Ramos (cell line): Measurements from ENCODE around the gene BORCS5.
"Not testable (repeated sequence)": the region's sequence is repeated elsewhere in the genome, so short reads cannot be mapped to it uniquely, and the experiment has no call there.

Experiments
- in situ Hi-C: fragments of 300-500 bp; cut with MboI; formaldehyde crosslinking; loops from one replicate; pipeline ENCODE4 v1.14.3; 2022; ENCODE audit warnings: low sequenced_read_pairs; ENCODE audit not compliant: unreplicated experiment

The BORCS5 gene

DNA sequence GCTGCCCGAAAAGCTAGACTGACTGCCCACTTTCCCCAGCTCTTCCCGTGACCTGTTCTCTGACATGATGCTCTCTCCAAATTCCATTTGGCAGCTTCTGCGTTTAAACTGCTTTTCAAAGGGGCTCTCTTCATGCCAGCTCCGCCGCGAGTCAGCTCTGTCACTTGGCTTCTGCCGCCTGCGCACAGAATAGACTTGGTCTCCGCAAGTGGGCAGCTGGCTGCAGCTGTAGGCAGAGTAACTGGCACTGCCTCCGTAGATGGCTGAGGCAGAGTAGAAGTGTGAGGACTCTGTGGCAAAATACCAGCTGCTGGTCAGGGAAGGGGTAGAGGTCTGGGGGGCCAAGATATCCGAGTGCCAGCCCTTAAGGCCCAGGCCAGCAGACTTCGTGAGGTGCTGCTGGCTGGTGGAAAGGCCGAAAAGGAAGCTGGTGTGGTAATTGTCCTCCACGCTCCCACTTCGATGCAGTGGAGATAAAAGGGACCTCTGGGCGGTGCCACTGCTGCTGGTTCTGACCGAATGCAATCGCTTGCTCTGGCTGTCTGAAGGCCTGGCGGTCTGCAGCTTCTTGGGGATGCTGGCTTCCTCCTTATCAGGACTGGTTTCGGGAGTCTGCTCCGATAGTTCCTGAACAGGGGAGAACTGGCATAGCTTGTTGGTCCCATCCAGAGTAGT lies 120.1 kb downstream of the BORCS5 start:
- in situ Hi-C loops: no loop called here

DNA sequence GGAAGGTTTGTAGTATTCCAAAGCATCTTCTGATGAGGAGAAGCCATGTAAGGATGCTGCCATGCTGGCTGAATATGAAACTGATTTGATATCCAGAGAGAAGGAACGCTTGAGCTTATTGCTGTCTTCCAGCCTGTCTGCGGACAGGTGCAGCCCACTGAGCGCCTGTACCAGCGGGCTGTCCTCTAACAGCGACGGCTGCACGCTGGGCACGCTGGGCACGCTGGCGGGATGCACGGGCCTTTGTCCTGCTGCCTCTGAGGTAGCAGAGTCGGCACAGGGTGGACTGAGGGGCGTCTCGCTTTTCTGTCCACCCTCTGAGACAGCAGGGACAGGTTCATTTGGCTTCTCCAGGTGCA lies 120.6 kb downstream of the BORCS5 start:
- in situ Hi-C loops: no loop called here

DNA sequence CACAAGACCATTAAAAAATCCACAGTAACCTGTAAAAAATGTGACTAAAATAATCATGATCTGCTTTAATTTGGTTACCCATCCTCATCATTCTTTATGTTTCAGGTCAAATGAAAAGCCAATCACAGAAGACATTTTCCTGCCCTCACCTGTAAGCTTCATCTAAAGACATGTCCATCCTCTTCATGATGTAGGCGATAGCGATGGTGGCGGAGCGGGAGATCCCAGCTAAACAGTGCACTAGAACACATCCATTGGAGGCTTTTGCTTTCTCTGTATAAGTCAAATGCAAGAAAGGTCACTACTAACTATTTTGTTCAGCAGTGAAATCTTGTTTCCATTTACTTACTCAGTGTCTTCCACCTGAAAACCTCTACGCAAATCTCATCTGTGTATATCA lies 123.2 kb downstream of the BORCS5 start:
- in situ Hi-C loops: no loop called here

DNA sequence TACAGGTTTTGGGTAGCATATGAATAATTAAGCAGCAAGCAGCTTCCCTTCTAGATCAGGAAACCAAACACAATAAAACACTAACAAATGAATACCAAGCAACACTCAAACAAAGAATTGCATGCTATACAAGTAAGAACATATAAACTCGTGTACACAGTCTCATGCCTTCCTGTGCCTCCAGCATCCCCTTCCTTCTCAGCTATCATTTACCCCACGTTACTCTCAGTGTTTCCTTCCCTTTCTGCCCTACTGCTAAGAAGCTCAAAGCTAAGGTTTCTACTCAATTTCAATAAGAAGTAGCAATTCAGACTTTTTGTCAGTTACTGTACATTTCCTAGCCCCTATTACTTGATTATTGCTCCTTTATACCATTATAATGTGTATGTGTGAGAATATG lies 124.8 kb downstream of the BORCS5 start:
- in situ Hi-C loops: no loop called here

DNA sequence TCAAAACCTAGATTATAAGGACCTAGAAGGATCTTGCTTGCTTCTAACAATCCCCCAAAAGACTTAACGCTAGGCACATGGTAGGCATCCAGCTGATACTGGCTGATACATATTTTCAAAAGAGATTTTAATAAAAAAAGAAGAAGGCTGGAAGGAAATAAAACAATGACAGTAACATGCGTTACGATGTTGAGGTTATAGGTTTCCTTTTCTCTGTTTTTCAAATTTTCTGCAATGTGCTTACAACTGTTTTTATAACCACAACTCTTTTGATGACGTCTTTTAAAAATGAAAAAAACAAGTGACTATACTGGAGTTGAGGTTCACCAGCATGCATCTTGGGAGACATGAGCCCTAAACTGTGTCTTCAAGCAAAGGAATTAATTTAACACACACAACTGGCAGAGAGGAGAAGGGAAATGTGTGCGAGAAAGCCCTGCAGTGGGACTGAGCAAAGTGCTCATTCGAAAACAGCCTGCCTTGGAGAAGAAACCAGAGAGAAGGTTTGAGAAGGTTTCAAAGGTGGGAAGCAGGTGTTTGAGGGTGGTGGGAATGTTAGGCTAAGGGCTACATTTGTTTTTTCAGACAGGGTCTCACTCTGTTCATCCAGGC lies 125.4 kb downstream of the BORCS5 start:
- in situ Hi-C loops: no loop called here

DNA sequence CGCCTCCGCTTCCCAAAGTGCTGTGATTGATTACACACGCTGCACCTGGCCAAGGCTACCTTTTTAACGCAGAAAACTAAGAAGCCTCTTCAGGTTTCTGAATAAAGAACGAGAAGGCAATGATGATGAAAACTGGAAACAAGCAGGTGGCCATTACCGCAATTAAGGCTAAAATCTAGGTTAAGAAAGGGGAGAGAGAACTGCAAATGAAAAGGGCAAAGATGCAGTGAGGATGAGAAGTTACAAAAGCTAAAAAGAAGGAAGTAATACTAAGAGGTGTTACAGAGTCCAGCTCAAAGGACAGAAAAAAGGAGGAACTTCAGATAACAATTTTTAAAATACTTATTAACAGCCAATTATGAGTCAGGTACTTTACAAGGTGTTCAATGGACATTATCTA lies 126.1 kb downstream of the BORCS5 start:
- in situ Hi-C loops: no loop called here

DNA sequence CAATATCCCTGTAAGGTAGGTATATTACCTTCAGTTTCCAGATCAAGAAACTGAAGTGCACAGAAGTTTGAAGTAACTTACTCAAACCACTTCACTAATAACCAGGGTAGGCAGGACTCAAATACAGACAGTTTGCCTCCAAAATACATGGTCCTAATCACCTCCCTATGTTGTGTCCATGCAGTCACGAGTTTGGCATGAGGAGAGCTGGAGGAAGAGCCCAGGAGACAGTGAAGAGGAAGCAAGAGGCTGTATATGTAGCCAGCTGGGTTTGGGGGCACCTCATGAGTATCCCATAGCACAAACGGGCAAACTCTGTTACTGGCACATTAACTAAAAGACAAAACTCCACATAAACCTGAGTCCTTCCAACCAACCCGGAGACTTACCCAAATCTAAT lies 126.6 kb downstream of the BORCS5 start:
- in situ Hi-C loops: no loop called here

DNA sequence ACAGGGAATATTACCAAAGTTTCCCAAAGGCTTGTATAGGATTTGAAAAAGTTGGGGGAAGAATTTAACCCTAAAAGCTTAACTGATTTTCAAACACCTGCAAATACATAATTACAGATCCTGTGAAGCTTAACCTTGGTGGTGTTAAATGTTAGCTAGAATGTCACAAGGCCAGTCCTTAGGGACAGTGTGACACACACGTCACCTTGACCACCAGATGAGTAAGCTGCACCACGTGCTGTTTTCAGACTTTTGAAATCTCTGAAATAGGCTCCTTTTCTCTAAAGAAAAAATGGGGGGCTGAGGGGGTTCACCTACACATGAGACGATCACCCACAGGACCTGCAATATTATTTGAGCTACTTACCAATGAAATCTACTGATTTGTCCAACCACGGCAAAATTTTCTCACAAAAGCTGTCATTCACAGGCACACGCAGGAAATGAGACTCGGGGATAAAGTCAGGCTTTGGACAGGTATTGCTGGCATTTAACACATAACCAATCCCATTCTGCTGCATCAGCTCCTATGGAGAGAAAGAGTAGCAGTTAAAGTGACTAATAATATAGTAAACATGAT lies 129.9 kb downstream of the BORCS5 start:
- in situ Hi-C loops: no loop called here

DNA sequence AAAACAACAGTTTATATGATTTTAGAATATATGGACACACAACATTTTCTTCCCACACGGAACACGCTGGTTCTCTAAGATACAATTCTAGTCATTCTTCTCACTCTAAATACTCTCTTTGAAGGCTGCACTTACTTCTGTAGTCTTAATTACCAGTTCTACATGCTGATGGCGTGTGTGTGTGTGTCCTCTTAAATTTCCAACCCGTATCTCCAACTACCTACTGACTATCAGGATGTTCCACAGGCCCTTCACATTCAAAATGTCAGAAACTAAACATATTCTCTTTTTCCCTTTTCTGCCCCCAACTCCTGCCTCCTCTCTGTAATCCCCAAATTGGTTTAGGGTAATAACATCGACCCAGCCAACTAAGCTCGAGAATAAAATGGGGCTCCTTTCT lies 130.6 kb downstream of the BORCS5 start:
- in situ Hi-C loops: no loop called here

DNA sequence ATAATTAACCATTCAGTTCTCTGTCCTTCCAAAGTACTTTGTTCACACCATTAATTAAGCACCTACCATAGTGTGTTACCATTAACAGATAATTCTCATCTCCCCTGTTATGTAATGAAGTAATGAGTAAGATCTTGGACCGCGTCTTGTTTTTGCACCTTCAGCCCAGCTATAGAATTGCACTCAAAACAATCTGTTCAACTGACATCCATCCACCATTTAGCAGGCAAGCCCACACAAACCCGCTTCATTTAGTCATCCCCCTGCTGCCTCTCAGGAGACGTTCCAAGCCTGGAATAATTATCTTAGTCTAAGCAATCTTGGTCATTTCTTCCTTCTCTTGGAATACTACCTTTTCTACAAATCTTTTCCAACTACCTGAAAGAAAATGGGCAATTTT lies 131.4 kb downstream of the BORCS5 start:
- in situ Hi-C loops: no loop called here

DNA sequence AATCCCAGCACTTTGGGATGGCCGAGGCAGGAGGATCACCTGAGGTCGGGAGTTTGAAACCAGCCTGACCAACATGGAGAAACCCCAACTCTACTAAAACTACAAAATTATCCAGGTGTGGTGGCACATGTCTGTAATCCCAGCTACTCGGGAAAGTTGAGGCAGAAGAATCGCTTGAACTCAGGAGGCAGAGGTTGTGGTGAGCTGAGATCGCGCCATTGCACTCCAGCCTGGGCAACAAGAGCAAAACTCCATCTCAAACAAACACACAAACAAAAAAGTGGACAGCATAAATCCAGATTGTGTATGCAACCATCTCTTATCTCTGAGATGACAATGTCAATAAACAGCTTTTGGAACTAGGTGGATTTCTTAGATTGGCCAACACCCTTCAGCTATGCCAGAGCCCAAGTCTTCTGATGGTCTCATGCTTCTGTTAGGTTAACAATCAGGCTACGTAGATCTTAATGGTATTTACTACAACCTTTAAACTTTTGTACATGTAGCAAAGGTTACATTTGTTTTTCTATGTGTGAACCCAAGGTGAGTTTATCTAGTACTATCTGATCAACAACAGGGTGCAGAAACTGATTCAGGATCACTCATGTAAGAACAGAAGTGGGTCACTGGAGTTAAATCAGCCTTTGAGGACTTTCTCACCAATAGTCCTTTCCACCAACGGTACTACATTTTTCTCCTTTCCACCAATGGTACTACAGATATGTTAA lies 132.1 kb downstream of the BORCS5 start:
- in situ Hi-C loops: no loop called here

DNA sequence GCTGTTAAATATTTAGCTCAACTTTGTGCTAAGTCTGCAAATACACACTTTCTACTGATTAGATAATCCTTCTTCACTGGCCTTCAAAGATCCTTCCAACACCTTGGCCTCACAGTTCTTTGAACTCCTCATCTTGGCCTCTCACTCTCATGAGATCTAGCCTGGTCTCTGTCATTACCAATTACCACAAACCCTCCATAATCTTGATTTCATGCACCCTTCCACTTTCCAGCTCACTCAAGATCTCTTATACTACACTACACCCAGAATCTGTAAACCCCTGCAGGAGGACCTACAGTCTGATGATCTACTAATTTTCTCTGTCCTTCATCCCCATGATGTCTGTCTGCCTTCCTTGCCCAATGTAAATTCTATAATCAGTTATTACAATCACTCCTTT lies 134.7 kb downstream of the BORCS5 start:
- in situ Hi-C loops: no loop called here

DNA sequence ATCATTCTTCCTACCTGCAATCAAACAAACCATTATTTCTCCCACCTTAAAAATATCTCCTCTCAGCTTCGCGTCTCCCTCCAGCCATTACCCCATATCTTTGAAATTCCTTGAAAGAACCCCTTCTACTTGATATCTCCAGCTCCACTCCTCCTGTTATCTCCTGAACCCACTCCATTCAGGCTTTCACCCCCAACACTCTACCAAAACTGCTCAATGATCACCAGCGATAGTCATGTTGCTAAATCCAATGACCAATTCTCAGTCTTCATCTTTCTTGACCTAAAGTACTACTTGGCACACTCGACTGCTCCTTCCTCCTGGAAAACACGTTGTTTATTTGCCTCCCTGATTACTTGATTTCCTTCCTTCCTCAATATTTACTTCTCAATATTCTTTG lies 135.7 kb downstream of the BORCS5 start:
- in situ Hi-C loops: no loop called here

DNA sequence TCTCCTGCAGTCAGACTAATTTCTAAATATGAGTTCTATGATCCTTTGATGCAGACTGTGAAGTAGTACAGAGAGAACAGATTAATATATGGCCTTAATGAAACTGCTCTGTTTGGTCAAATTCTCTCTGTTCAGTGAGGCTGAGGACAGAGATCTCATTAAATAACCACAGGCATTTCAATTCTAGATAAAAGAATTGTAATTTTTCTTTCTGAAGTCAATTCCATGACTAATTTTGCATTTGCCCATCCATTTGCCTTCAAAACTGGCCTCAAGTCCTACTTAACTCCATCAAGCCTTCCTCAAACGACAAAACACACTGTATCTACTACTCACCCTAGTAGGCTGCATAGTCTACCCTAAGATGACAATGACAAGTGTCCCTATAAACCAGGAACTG lies 138.7 kb downstream of the BORCS5 start:
- in situ Hi-C loops: no loop called here

DNA sequence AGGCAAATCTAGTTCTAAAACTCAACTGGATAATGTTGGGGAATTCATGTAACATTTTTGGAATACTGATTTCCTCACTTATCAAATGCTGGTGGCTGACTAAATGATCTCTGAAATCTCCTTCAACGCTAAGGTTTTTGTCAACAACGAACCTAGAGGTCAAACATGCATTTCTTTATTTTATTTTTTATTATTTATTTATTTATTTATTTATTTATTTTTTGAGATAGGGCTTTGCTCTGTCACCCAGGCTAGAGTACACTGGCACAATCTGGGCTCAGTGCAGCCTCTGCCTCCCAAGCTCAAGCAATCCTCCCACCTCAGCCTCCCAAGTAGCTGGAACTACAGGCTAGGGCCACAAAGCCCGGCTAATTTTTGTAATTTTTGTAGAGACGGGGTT lies 141.3 kb downstream of the BORCS5 start:
- in situ Hi-C loops: no loop called here

DNA sequence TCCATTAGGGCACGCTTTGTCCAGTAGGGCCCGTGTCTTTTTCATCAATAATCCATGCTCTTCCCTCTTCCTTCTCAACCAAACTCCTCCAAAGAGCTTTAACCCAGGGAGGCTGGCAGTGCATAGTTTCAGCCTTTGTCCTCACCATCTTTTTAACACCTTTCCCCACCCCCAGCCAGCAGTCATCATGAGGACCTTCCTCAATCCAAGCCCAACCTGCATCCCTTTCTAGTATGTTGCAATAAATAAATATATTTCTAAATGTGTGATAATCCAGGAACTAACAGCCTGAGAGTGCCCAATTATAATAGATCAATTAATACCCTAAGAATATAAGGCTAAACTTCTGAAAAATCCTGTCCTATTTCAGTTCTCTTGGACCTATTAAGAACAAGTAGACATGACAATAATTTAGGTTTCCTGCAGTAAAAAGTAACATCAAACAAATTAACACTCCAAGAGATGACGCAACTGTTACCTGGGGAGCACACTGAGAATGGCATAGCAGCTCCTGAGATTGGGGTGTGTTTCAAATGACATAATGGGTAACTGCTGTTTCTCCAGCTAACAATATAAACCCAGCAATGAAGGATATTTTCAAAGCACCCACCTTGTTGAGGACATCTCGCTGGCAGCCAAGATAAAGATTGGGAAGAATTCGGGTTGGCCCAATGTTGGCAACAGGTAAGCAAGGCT lies 143.2 kb downstream of the BORCS5 start:
- in situ Hi-C loops: no loop called here

DNA sequence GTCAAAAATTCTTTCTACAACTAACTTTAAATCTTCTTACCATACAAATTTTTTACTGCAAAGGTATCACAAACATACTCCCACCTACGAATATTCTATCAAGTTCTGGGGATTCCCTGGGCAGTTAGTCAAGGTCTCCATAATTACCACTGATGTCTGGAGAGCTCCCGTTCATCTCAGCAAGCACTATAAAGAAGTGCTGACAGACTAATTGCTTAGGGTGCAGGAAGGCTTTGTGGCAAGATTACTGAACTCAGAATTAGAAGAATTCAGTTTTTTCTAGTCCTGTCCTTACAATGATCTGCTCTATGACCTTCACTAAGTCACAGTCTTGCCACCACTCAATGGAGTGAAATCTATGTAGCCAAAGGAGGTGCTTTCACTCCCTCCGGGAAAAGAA lies 144.2 kb downstream of the BORCS5 start:
- in situ Hi-C loops: no loop called here

DNA sequence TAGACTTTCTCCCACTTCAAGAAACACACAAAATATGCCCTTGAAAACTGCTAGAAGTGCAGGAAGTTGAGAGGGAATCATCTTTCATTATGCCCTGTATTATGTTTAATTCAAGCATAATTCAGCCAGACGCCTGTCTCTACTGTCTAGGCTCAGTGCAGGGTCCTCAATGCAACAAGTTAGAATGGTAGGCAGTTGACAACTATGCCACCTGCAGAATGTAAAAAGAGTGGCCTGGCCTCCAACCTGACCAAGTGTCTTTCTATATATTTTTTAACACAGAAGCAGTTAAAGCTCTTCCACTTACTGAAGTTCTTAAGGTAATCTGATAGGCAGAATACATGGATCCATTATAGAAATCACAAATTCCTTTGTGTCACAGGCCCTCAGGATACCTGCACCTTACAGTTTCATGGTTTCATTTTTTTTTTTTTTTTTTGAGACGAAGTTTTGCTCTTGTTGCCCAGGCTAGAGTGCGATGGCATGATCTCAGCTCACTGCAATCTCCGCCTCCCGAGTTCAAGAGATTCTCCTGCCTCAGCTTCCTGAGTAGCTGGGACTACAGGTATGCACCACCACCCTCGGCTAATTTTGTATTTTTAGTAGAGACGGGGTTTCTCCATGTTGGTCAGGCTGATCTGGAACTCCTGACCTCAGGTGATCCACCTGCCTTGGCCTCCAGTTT lies 145.4 kb downstream of the BORCS5 start:
- in situ Hi-C loops: not testable (repeated sequence)

DNA sequence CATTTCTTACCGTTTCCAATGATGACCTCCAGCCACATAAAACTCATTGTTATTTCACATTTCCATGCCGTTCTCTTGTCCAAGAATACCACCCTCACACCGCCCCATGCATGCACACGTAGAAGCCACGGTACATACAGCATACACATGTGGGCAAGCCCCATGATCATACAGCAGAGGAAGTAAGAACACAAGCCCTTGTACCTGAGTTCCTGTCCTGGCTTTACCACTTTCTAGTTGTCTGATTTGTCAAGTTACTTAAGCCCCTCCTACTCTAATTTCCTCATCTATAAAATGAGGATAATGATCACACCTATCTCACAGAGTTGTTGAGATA lies 145.9 kb downstream of the BORCS5 start:
- in situ Hi-C loops: no loop called here

DNA sequence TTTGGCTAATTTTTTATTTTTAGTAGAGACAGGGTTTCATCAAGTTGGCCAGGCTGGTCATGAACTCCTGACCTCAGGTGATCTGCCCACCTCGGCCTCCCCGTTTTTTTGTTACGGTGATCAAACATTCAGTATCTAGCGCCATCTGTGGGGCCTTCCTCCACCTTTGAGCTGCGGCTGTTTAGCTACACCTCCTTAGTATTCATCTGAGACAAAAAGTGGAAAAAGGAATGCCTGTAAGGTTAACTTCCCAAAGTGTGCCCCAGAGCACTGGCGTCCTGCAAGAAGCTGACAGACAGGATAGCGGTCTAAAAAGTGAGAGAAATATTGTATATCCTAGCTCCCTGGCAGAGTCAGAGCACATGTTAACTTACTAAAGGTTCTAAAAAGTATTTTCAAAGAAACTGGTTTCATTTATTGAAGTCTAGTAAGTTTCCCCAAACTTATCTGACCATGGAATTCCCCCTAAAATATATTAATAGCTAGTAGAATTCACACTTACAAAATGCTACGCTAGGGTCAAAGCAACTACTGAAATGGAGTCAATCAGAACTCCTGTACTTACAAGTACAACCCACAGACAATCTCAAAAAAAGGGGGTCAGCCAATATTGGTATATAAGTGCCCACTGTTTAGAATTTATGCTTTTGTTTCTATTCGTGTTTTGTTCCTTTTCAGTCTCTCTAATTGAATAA lies 146.7 kb downstream of the BORCS5 start:
- in situ Hi-C loops: no loop called here
